ENCODE measurements around the gene CCDC51.

Gene CCDC51

DNA sequence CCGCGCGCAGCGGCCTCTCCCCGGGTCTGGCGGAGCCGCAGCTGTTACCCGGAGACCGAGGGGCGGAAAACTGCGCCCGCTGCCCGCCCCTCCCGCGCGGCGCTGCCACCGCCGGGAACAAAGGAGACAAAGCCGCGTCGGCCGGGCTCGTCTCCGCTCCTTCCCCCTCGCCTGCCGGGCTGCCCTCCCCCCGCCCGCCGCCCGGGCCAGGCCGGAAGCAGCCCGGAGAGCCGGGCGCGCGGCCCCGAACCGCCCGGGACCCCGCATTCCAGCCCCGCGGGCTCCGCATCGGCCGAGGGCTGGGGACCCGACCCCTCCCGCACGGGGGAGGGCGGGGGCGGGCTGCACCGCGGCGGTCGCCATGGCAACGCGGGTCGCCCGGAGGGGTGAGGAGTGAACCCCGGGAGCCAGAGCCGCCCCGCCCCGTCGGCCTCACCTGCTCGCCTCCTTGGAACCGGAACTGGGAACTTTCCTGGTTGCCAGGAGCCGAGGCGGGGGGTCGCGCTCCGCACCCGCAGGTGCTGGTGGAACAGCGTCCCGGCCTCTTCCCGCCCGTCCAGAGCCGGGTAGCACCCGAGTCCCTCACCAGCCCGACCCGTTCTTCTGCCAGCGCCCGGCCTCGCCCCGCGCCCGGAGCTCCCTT is 10.5 kb downstream of the CCDC51 start:
- peak overlapping the region; percentile 68 for H3K4me3 ChIP-seq (ENCODE audit: low read depth, low read length)
- ChIA-PET CTCF (interaction anchor here (3.3 to 17.0 kb wide), 4 partner anchors 7 to 157 kb away, joined by 16 to 948 read pairs (median 413); partner anchors contain the start of genes CCDC51 and TMA7), POLR2A (no interaction called here)
- TF ChIP-seq, protein P1, sequence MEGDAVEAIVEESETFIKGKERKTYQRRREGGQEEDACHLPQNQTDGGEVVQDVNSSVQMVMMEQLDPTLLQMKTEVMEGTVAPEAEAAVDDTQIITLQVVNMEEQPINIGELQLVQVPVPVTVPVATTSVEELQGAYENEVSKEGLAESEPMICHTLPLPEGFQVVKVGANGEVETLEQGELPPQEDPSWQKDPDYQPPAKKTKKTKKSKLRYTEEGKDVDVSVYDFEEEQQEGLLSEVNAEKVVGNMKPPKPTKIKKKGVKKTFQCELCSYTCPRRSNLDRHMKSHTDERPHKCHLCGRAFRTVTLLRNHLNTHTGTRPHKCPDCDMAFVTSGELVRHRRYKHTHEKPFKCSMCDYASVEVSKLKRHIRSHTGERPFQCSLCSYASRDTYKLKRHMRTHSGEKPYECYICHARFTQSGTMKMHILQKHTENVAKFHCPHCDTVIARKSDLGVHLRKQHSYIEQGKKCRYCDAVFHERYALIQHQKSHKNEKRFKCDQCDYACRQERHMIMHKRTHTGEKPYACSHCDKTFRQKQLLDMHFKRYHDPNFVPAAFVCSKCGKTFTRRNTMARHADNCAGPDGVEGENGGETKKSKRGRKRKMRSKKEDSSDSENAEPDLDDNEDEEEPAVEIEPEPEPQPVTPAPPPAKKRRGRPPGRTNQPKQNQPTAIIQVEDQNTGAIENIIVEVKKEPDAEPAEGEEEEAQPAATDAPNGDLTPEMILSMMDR (IDR thresholded peaks at IDR 0.05; ENCODE audit: insufficient read depth, low read length, missing control alignments): no peak
- no peak for DNase-seq (ENCODE audit: low read depth, low spot score)

DNA sequence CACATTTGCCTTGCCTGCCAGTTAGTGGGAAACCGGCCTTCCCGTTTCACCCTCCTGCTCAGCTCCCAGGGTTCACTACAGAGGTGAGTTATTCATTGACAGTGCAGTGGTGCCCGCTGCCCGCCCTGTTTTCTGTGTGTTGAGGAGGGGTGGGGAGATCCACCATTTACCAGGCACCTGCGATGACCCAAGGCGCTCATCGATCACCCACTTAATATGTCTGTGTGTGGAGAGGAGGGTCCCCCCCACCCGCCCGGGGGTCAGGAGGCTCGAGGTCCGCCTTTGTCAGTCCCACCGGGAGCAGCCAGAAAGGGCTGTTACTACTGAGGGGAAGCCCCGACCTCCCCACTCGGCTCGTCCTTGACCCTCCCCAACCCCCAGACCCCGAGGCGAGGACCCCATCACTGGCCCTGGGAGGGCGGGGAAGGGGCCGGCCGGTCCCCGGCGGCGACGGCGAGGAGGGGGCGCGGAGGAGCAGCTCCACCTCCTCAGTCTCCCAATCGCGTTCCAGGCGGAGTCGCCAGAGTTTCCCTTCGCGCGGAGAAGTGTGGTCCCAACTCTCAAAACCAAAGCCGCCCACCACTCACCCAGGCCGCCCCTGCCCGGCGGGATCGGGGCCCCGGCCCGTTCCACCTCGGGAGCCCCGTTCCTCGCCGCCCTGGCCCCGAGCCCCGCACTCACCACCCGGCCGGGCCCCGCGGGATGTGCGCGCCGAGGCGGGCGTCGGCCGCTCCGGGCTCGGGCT is 11.2 kb downstream of the CCDC51 start:
- TF ChIP-seq, protein P1 (IDR thresholded peaks at IDR 0.05; ENCODE audit: insufficient read depth, low read length, missing control alignments): no peak
- DNase-seq (ENCODE audit: low read depth, low spot score): no peak
- ChIA-PET POLR2A (no interaction called here), CTCF (interaction anchor here (3.3 to 17.0 kb wide), 4 partner anchors 8 to 157 kb away, joined by 16 to 948 read pairs (median 413); partner anchors contain the start of genes CCDC51 and TMA7)
- H3K4me3 ChIP-seq (ENCODE audit: low read depth, low read length): peak overlapping the region; percentile 68

DNA sequence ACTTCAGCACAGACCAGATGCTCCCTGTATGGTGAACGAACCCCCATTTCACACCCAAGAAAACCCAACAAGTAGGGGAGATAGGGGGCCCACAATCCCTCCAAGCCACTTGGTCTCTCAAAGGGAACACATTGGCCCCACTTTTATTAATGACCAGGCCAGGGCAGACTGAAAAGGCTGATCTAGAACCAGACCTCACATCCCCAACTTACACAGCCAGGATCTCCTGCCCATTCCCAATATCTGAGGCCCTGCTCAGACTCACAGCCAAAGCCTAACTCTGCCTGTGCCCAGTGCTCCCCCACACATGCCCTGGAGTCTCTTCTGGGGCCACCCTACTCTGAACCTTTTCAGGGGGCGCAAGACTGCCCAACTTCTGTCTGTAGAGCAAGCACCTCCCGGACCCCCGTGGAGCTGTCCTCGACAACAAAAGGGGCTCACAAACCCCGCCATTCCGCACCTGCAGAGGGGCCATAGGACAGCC is 11.8 kb downstream of the CCDC51 start:
- POLR2A ChIA-PET: no interaction called here
- DNase-seq (ENCODE audit: low read depth, low spot score): no peak
- H3K4me3 ChIP-seq (ENCODE audit: low read depth, low read length): peak overlapping the region; percentile 68
- CTCF ChIA-PET: interaction anchor here (7.0 to 17.0 kb wide), 3 partner anchors 8 to 156 kb away, joined by 77 to 948 read pairs (median 749); no protein-coding TSS in a partner anchor
- TF ChIP-seq, protein P1 (IDR thresholded peaks at IDR 0.05; ENCODE audit: insufficient read depth, low read length, missing control alignments): no peak

DNA sequence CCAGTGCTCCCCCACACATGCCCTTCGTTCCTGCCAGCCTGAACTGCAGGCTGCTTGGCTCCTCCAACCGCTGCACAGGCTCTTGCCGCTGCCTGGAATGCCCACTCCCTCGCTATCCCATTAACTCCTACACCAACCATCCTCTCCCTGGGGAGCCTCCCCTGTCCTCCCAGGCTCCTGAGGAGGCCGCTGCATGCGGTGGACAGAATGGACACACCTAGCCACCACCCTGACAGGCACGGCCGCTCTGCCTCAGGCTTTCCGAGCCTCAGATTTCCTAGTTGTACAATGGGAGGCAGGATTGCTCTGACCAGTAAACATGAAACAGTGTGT is 12.3 kb downstream of the CCDC51 start:
- H3K4me3 ChIP-seq (ENCODE audit: low read depth, low read length): peak overlapping the region; percentile 68; the same call in 1 of the 2 replicates
- no peak for DNase-seq (ENCODE audit: low read depth, low spot score)
- POLR2A ChIA-PET: no interaction called here
- CTCF ChIA-PET: interaction anchor here (7.0 to 17.0 kb wide), 3 partner anchors 9 to 156 kb away, joined by 77 to 948 read pairs (median 749); no protein-coding TSS in a partner anchor
- TF ChIP-seq, protein P1 (IDR thresholded peaks at IDR 0.05; ENCODE audit: insufficient read depth, low read length, missing control alignments): no peak

DNA sequence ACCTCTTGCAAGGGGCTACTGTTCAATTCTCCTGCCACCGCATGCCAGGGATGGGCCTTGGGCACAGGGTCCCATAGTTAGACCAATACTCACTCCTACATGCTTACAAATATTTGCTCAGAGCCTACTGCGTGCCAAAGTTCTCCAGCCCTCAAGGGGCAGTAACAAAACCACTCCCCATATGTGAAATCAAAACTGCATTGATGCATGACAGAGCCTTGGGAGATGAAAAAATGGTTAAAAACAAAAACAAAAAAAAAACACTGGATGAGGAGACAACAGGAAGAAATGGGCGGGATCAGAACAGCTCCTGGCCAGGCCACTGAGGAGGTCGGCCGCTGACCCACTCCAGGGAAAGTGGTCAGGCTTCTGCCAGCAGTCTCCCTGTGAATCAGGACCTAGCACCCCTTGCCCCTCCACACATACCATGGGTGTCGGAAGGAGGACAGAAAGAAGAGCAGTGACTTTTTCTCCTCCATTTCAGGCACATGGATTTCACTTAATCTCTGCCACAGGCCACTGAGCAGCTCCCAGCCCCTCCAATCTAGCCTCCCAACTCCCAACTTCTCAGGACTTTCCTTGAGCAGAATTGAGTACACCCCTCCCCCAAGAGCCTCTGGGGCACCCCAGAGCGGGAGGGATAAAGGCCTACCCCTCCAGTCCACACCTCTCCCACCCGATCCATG is 12.8 kb downstream of the CCDC51 start:
- ChIA-PET POLR2A (interaction anchor here (1.1 kb wide), 1 partner anchor 8 kb away, joined by 3 read pairs; no protein-coding TSS in a partner anchor), CTCF (interaction anchor here (7.0 to 17.0 kb wide), 3 partner anchors 9 to 155 kb away, joined by 77 to 948 read pairs (median 749); no protein-coding TSS in a partner anchor)
- H3K4me3 ChIP-seq (ENCODE audit: low read depth, low read length): 0 out of 2 replicates have a peak overlapping the region, but pooled peaks have one; percentile 68
- TF ChIP-seq, protein P1 (IDR thresholded peaks at IDR 0.05; ENCODE audit: insufficient read depth, low read length, missing control alignments): no peak
- DNase-seq (ENCODE audit: low read depth, low spot score): no peak
